T-helper 22 cell (primary cell): ENCODE data around the gene NUAK2.
"Not testable (repeated sequence)": the region's sequence is repeated elsewhere in the genome, so short reads cannot be mapped to it uniquely, and the experiment has no call there.

ENCODE experiments used
- DNase-seq: peaks from one replicate; pipeline ENCODE4 v3.0.0-alpha.2; 2020; ENCODE audit warnings: low read depth

NUAK2 gene

GRCh38 chr1:205321162-205321958 lies at the start of gene NUAK2:
Gene NUAK2 (minus strand): TSS chr1:205321745. CDS start chr1:205321628, 117 bp downstream.
- DNase-seq: peak; percentile 76

GRCh38 chr1:205370780-205371179 lies 49.2 kb upstream of the NUAK2 start:
- no peak for DNase-seq

GRCh38 chr1:205369701-205370123 lies 48.2 kb upstream of the NUAK2 start:
- no peak for DNase-seq

GRCh38 chr1:205368478-205368877 lies 46.9 kb upstream of the NUAK2 start:
- DNase-seq: no peak

- DNase-seq: no peak
Observed at GRCh38 chr1:205365945-205366463, 44.5 kb upstream of the NUAK2 start.

GRCh38 chr1:205365086-205365485 lies 43.5 kb upstream of the NUAK2 start:
- DNase-seq: not testable (repeated sequence)

GRCh38 chr1:205360891-205361290 lies 39.3 kb upstream of the NUAK2 start:
- no peak for DNase-seq

- DNase-seq: no peak
Observed at GRCh38 chr1:205359771-205360565, 38.4 kb upstream of the NUAK2 start.

- DNase-seq: no peak
Observed at GRCh38 chr1:205358579-205358978, 37.0 kb upstream of the NUAK2 start.

- DNase-seq: no peak
Observed at GRCh38 chr1:205357567-205357966, 36.0 kb upstream of the NUAK2 start.

GRCh38 chr1:205356440-205357139 lies 35.0 kb upstream of the NUAK2 start, which contains the start of gene KLHDC8A:
Gene KLHDC8A (minus strand): TSS chr1:205356922. CDS start chr1:205343604, 13,318 bp downstream.
- DNase-seq: no peak

- no peak for DNase-seq
Observed at GRCh38 chr1:205355075-205355453, 33.5 kb upstream of the NUAK2 start.

- DNase-seq: peak; percentile 24
Observed at GRCh38 chr1:205354259-205355074, 32.9 kb upstream of the NUAK2 start.

- DNase-seq: no peak
Observed at GRCh38 chr1:205353612-205354011, 32.1 kb upstream of the NUAK2 start.

GRCh38 chr1:205353191-205353590 lies 31.6 kb upstream of the NUAK2 start:
- DNase-seq: no peak

- no peak for DNase-seq
Observed at GRCh38 chr1:205351984-205352713, 30.6 kb upstream of the NUAK2 start.

GRCh38 chr1:205350691-205351141 lies 29.2 kb upstream of the NUAK2 start:
- no peak for DNase-seq

- DNase-seq: no peak
Observed at GRCh38 chr1:205350124-205350523, 28.6 kb upstream of the NUAK2 start.

GRCh38 chr1:205348554-205349487 lies 27.3 kb upstream of the NUAK2 start:
- no peak for DNase-seq
